HG02981 (cell line): ENCODE data around the gene FOXC2.

Experiments used
- ATAC-seq: cut with Tn5 transposase; IDR thresholded peaks from one replicate; pipeline ENCODE4 v1.9.1; 2021; ENCODE audit warnings: mild to moderate bottlenecking, moderate library complexity; ENCODE audit not compliant: unreplicated experiment

The FOXC2 gene

DNA sequence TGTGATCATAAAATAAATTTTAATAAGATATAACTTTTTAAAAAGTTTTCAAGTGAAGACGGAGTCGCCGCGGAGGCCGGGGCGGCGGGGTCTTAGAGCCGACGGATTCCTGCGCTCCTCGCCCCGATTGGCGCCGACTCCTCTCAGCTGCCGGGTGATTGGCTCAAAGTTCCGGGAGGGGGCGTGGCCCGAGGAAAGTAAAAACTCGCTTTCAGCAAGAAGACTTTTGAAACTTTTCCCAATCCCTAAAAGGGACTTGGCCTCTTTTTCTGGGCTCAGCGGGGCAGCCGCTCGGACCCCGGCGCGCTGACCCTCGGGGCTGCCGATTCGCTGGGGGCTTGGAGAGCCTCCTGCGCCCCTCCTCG is at the start of gene FOXC2:
Gene FOXC2 (plus strand): TSS at position 229 of the 365 bp plus-strand sequence. CDS start 507 bp downstream, outside the sequence.
- no peak for ATAC-seq

DNA sequence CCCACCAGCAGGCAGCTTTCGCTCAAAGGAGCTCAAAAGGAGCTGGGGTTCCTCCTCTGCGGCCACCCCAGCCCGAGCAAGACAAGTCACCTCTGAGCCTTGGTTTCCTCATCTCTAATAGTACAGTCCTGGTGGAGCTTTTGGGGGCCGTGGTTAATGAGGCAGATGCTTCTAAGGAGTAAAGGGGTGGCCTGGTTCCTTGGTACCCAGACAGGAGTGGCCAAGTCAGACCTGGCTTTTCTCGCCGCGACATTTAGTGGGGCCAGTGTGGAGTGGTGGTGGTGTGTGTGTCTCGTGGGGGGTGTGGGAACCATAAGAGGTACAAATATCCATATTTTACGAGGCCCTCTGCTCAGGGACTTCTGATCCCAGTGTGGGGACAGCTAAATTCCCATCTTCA is 49.6 kb upstream of the FOXC2 start:
- ATAC-seq: no peak

- ATAC-seq: no peak
Observed at GRCh38 chr16:86517652-86518258, 48.9 kb upstream of the FOXC2 start.

GRCh38 chr16:86519007-86519648 is 47.5 kb upstream of the FOXC2 start:
- ATAC-seq: no peak

DNA sequence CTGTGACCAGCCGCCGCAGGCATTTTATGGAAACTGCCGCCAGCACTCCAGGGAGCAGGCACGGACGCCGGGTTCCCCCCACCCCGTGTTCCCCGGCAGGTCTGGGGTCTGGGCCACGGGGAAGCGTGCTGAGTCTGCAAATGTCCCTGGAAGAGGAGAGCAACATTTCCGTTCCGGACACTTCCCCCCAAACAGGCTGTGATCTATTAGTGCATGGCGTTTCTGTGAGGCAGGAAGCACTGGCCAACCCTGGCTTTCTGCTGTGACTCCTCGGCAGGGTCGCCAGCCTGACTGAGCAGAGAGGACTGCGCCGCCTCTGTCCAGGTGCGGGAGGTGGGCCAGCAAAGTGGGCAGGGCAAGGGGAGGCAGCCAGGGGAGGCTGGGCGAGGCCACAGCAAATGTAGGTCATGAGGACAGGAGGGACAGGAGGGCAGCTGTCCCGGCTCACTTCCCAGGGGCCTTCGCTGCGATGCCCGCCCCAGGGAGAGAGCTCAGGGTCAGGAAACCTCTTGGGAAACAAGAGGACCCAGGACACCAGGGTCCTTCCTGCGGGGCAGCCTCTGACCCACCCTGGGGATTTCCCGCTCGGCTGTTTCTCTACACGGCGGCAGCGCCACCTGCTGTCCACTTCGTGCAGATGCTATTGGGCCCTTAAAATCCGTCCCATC is 46.8 kb upstream of the FOXC2 start:
- no peak for ATAC-seq

DNA sequence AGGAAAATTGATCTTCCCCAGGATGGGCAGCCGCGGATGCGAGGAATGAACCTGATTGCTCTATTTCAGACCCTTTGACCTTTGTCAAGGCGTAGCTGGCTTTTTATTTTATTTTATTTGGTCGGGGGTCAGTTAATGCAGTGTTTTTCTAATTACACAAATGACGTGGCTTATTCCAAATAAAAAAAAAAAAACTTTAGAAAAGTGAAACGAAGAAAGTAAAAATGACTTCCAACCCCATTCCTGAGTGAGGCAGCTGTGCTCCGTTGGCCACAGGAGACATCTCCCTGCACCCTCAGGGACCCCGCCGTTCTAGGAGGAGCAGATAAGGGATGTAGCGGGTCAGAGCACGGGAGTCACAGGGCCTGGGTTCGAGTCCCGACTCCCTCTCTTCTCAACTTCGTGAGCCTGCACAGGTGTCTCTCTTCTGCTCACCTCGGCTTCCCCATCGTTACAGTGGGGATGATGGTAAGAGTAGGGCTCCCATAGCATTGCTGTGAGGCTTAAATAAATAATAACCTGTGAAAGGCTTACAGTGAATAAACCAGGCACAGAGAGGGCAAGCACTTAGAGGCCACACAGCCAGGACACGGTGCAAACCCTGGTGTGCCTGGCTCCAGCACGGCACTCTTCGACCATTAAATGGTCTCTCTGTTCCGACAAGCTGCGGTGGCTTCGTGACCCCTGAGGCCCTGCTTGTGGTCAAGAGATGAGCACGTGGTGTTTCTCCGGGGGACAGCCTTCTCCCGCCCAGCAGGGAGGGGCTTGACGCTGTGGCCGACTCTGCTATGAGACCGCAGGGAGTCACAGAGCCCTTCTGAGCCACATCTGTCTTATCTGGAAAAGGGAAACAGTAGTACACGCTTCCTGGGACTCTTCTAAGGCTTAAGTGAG is 46.1 kb upstream of the FOXC2 start:
- no peak for ATAC-seq

DNA sequence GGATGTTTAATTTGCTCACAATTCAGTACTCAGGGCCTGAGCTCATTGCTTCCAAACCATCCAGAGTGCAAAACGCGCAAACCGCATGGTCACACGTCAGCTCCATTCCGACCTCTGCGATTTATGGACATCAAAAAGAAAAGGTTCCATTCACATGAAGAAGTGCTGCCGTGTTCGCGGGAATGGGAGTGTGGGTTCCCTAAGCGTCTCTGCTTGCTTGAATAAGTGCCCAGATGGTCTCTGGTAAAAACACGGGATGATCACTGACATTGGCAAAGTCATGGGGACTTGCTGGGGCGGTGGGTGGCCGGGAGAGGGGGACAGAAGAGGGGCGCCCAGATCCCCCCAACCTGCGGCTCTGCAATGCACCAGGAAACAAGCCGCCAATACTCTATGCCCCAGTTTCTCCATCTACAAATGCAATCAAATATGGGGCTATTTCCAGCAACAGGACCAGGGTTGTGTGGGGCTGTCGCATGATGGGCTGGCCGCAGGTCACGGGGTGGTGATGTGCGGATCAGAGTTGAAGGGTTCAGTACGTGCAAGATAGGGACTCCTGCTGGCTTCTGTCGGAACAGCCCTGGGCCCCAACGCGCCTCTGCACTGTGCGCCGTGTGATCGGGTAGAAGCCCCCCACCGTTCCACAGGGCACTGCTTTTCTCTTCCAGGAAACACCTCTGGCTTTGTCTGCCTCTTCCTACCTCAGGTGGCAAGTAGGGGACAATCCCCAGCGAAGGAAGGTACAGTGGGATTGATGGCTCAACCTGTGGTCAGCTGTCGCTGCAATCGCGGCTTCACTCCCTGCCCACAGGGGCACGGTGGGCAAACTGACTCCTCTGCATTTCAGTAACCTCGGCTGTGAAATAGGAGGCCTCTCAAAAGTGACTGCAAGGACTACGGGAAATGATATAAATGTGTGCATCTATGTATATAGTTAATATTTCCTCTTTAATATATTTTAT is 45.1 kb upstream of the FOXC2 start:
- ATAC-seq: no peak

GRCh38 chr16:86522634-86523033 is 44.0 kb upstream of the FOXC2 start:
- ATAC-seq: no peak

DNA sequence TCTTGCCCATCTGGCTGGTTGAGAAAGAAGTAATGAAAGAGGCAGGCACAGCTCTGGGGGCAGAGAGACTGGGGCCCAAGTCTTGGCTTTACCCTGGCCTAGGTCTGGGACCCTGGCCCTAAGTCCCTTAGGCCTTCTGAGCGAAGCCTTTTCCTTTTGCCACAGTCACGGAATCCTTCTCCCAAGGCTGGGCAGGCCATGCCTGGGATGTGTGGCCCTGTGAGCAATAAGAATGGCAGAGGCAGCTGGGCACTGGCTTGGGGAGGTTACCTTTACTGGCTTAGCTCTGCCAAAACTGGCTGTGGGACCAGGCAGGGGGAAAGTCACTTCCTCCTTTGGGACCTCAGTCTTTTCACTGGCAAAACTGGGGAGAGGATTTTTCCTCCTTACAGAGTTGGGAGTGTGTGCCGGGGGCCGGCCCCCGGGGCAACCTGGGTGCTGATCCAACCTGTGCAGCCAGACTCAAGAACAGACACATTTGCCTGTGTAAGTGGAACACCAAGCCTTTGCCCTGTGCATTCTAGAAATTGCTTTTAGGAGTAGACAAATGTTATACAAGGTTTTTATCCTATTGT is 43.4 kb upstream of the FOXC2 start:
- ATAC-seq: no peak

GRCh38 chr16:86524029-86524428 is 42.6 kb upstream of the FOXC2 start:
- ATAC-seq: no peak

- no peak for ATAC-seq
Observed at GRCh38 chr16:86525696-86526095, 40.9 kb upstream of the FOXC2 start.

- ATAC-seq: no peak
Observed at GRCh38 chr16:86527366-86527765, 39.3 kb upstream of the FOXC2 start.

DNA sequence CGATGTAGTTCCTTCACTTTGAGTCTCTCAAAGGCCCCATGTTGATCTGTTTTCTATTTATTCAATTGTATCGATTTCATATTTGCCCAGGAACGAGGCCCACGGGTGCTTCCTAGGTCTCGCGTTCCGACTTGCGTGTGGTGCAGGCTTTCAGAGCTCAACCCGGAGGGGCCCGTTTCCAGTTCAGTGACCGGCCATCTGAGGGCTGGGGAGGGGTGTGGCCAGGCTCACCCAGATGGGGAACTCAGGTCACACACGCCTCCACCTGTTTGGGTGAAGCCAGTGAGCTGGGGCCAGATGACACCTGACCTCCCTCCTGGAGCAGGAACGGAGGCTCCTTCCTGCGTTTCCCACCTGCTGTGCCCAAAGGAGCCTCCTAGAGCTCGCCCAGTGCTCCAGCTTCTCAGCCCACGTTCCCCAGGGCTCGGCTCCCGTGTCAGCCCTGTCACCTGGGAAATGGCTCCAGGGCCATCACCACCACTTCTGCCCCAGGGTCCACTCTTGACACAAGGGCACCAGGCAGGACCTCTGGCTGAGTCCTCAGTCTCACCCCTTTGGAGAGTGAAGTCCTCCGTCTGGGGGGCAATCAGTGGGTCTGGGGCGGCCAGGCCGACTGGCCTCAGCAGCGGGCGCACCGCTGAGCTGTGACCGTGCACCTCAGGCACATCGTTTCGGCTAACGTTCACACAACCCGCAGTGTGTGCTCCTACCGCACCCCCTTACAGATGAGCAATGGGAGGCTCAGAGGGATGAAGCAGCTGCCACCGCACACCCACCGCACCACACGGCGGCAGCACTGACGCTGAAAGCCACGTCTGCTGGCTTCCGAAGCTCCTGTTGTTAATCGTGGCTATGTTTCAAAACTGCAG is 38.3 kb upstream of the FOXC2 start:
- no peak for ATAC-seq

DNA sequence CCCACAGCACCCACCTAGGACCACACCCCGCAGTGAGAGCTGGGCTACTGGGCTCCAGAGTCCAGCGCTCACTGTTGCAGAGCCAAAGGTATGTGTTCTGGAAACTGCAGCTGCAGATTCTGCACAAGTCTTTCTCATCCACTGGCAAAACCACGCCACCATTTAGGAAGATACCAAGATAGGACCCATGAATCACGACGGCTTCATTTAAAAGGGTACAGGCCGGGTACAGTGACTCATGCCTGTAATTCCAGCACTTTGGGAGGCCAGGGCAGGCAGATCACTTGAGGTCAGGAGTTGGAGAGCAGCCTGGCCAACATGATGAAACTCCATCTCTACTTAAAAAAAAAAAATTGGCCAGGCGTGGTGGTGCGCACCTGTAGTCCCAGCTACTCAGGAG is 37.5 kb upstream of the FOXC2 start:
- ATAC-seq: no peak

DNA sequence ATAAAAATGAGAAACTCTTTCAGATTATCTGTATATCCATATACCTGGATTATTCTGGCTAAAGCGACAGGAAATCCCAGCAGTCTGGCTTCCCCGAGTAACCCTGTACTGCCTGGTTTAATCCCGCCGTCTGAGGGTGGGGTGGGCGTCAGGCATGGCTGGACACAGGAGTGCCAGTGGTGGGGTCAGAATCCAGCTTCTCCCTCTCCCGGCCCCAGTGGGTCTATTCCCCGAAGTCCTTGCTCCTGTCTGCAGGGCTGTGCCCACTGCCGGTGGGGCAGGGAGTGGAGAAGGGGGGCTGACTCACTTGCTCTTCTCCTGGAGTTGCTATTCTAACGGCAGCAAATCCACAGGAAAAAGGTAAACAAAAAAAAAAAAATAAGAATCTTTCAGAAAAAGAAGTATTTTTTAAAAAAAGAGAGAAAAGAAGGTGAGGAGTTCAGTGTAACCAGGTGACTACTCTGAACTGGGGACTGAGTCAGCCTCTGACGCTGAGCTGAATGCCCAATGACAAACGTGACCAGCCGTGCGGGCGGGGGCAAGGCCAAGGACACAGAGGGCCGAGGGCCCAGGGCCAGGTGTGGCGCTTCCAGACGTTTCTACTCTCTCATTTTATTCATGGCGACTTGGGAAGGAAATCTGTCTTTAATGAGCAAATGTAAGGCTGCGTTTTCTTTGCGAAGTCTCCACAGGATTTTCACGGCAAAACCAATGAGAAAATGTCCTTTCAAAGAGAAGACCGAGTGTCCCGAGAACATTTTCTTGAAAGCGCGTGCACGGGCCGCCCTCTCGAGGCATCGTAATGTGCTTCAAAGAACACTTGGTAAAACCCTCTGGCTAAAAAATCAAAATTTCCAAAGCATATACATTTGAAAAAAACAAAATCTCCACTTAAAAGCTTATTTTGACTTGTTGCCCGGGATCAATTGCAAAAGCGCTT is 36.1 kb upstream of the FOXC2 start:
- no peak for ATAC-seq

- no peak for ATAC-seq
Observed at GRCh38 chr16:86531191-86531545, 35.5 kb upstream of the FOXC2 start.

DNA sequence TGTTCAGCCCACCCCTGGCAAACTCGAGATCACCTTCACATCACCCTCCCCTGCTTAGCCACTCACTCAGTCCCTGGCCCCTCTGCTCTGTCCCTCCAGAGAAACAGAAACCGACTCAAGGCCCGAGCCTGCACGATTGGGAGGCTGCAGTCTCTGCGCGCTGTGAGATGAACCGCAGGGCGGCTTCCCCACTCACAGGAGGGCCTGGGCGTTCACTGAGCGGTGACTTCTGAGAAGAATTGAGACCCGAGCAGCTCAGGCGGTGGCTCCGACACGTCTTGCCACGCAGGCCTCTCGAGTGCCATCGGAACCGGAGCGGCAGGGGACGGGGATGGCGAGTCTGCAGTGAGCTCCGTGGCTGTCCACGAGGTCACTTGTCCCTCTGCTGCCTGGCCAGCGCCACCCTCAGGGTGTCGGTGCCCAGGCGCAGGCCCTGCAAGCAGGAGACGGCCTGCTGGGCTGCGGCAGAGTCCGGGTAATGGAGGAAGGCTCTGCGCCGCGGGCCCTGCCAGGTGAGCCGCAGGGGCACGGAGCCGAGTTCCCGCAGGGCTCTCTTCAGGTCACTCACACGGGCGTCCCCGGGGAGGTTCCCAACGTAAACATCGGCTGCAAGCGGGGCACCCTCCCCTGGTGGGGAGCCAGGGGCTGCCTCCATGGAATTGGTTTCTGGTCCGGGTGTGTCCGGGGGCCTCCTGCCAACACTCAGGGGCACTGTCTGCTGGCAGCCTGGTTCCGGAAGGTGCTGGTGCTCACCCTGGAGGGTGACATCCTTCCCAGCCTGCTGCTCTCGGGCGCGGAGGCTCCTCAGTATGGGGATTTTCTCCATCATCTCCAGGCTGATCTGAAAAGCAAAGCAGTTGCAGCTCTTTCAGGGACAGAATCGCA is 34.7 kb upstream of the FOXC2 start:
- no peak for ATAC-seq
